ENCODE measurements around the gene CLDN5.

CLDN5 gene

GRCh38 chr22:19506212-19506611 is 18.0 kb downstream of the CLDN5 start:
- POLR2A ChIA-PET = no interaction called here
- CTCF ChIA-PET = no interaction called here

GRCh38 chr22:19505735-19506126 is 18.5 kb downstream of the CLDN5 start:
- ChIA-PET CTCF (no interaction called here), POLR2A (interaction anchor here (1.4 kb wide), 1 partner anchor 26 kb away, joined by 4 read pairs; the partner anchor contains the start of gene CDC45)
- no peak for DNase-seq (ENCODE audit: extremely low spot score)
- TF ChIP-seq ELF4 (IDR thresholded peaks at IDR 0.05) (no peak), ZNF384 (IDR thresholded peaks at IDR 0.05) (no peak), FOXK2 (IDR thresholded peaks at IDR 0.05) (no peak), ARNT (IDR thresholded peaks at IDR 0.05) (no peak), BHLHE40 (IDR thresholded peaks at IDR 0.05; ENCODE audit: borderline replicate concordance) (no peak), L3MBTL2 (conservative IDR thresholded peaks at IDR 0.05) (no peak), CTBP1 (IDR thresholded peaks at IDR 0.05; ENCODE audit: borderline replicate concordance) (no peak), TARDBP (IDR thresholded peaks at IDR 0.05) (no peak), SP1 (IDR thresholded peaks at IDR 0.05) (no peak), PKNOX1 (IDR thresholded peaks at IDR 0.05) (no peak), LEF1 (IDR thresholded peaks at IDR 0.05; ENCODE audit: borderline replicate concordance) (no peak), FOXM1 (IDR thresholded peaks at IDR 0.05; ENCODE audit: borderline replicate concordance) (no peak)

More at GRCh38 chr22:19506212-19506611, 18.0 kb downstream of the CLDN5 start:
- TF ChIP-seq SUZ12 (IDR thresholded peaks at IDR 0.05) (no peak), CTBP1 (IDR thresholded peaks at IDR 0.05; ENCODE audit: borderline replicate concordance) (no peak), HDGF (IDR thresholded peaks at IDR 0.05; ENCODE audit: borderline replicate concordance) (no peak), NFRKB (IDR thresholded peaks at IDR 0.05) (no peak), SP1 (IDR thresholded peaks at IDR 0.05) (no peak), ELF4 (IDR thresholded peaks at IDR 0.05) (no peak), TARDBP (IDR thresholded peaks at IDR 0.05) (no peak), ARNT (IDR thresholded peaks at IDR 0.05) (no peak), FOXA1 (IDR thresholded peaks at IDR 0.05) (no peak), BHLHE40 (IDR thresholded peaks at IDR 0.05; ENCODE audit: borderline replicate concordance) (no peak), ZNF384 (IDR thresholded peaks at IDR 0.05) (no peak)
- DNase-seq (ENCODE audit: extremely low spot score) = no peak

GRCh38 chr22:19504900-19505734 is 19.1 kb downstream of the CLDN5 start:
- CTCF ChIA-PET = interaction anchor here (0.6 to 1.0 kb wide), 2 partner anchors 26 to 506 kb away, joined by 3 to 4 read pairs; partner anchors contain the start of genes CDC45 and UFD1
- POLR2A ChIA-PET = interaction anchor here (1.0 to 1.4 kb wide), 2 partner anchors 8 to 26 kb away, joined by 3 to 4 read pairs; partner anchors contain the start of gene CDC45
- DNase-seq (ENCODE audit: extremely low spot score) = peak; percentile 6
- no peak for TF ChIP-seq ARNT (IDR thresholded peaks at IDR 0.05)
- TF ChIP-seq SP1 (IDR thresholded peaks at IDR 0.05) = no peak
- no peak for TF ChIP-seq PKNOX1 (IDR thresholded peaks at IDR 0.05)
- TF ChIP-seq FOXA1 (IDR thresholded peaks at IDR 0.05) = no peak
- no peak for TF ChIP-seq SUZ12 (IDR thresholded peaks at IDR 0.05)
- no peak for TF ChIP-seq LEF1 (IDR thresholded peaks at IDR 0.05; ENCODE audit: borderline replicate concordance)
- no peak for TF ChIP-seq CTBP1 (IDR thresholded peaks at IDR 0.05; ENCODE audit: borderline replicate concordance)
- TF ChIP-seq ELF4 (IDR thresholded peaks at IDR 0.05) = no peak
- no peak for TF ChIP-seq ZNF384 (IDR thresholded peaks at IDR 0.05)
- no peak for TF ChIP-seq HDGF (IDR thresholded peaks at IDR 0.05; ENCODE audit: borderline replicate concordance)
- TF ChIP-seq FOXM1 (IDR thresholded peaks at IDR 0.05; ENCODE audit: borderline replicate concordance) = no peak
- no peak for TF ChIP-seq BHLHE40 (IDR thresholded peaks at IDR 0.05; ENCODE audit: borderline replicate concordance)
- TF ChIP-seq FOXK2 (IDR thresholded peaks at IDR 0.05) = no peak
- no peak for TF ChIP-seq NFRKB (IDR thresholded peaks at IDR 0.05)
- no peak for TF ChIP-seq L3MBTL2 (conservative IDR thresholded peaks at IDR 0.05)
- TF ChIP-seq TARDBP (IDR thresholded peaks at IDR 0.05) = no peak

- TF ChIP-seq FOXM1 (IDR thresholded peaks at IDR 0.05; ENCODE audit: borderline replicate concordance) (no peak), NFRKB (IDR thresholded peaks at IDR 0.05) (no peak), FOXK2 (IDR thresholded peaks at IDR 0.05) (no peak), SUZ12 (IDR thresholded peaks at IDR 0.05) (no peak), TARDBP (IDR thresholded peaks at IDR 0.05) (no peak), ARNT (IDR thresholded peaks at IDR 0.05) (no peak), CTBP1 (IDR thresholded peaks at IDR 0.05; ENCODE audit: borderline replicate concordance) (no peak), BHLHE40 (IDR thresholded peaks at IDR 0.05; ENCODE audit: borderline replicate concordance) (no peak), LEF1 (IDR thresholded peaks at IDR 0.05; ENCODE audit: borderline replicate concordance) (no peak), L3MBTL2 (conservative IDR thresholded peaks at IDR 0.05) (no peak), SP1 (IDR thresholded peaks at IDR 0.05) (no peak), ELF4 (IDR thresholded peaks at IDR 0.05) (no peak), ZNF384 (IDR thresholded peaks at IDR 0.05) (no peak), FOXA1 (IDR thresholded peaks at IDR 0.05) (no peak), PKNOX1 (IDR thresholded peaks at IDR 0.05) (no peak), HDGF (IDR thresholded peaks at IDR 0.05; ENCODE audit: borderline replicate concordance) (no peak)
- CTCF ChIA-PET = interaction anchor here (1.0 kb wide), 1 partner anchor 25 kb away, joined by 3 read pairs; the partner anchor contains the start of genes CDC45 and UFD1
- DNase-seq (ENCODE audit: extremely low spot score) = no peak
- POLR2A ChIA-PET = no interaction called here
Observed at GRCh38 chr22:19503869-19504268, 20.3 kb downstream of the CLDN5 start.

- POLR2A ChIA-PET = interaction anchor here (1.2 kb wide), 1 partner anchor 12 kb away, joined by 4 read pairs; no protein-coding TSS in a partner anchor
- CTCF ChIA-PET = no interaction called here
- no peak for DNase-seq (ENCODE audit: extremely low spot score)
- TF ChIP-seq ELF4 (IDR thresholded peaks at IDR 0.05) = no peak
- TF ChIP-seq FOXM1 (IDR thresholded peaks at IDR 0.05; ENCODE audit: borderline replicate concordance) = no peak
- no peak for TF ChIP-seq L3MBTL2 (conservative IDR thresholded peaks at IDR 0.05)
- no peak for TF ChIP-seq PKNOX1 (IDR thresholded peaks at IDR 0.05)
- TF ChIP-seq FOXK2 (IDR thresholded peaks at IDR 0.05) = no peak
- no peak for TF ChIP-seq ARNT (IDR thresholded peaks at IDR 0.05)
- no peak for TF ChIP-seq LEF1 (IDR thresholded peaks at IDR 0.05; ENCODE audit: borderline replicate concordance)
Observed at GRCh38 chr22:19503367-19503766, 20.8 kb downstream of the CLDN5 start.

All from HEK293T (cell line).